ENCODE results near the gene GFER. TPM values are rescaled to one million over a fixed set of nuclear protein-coding genes. Genes with fewer than 3 reads are reported as not detected.

GFER gene
- total and polyA plus RNA-seq, 9 of the 15 experiments (the other 6 are each of a cell fraction or from before 2014, with no cell fraction given), result 4.3 to 53.7 (median 19.8) TPM

DNA sequence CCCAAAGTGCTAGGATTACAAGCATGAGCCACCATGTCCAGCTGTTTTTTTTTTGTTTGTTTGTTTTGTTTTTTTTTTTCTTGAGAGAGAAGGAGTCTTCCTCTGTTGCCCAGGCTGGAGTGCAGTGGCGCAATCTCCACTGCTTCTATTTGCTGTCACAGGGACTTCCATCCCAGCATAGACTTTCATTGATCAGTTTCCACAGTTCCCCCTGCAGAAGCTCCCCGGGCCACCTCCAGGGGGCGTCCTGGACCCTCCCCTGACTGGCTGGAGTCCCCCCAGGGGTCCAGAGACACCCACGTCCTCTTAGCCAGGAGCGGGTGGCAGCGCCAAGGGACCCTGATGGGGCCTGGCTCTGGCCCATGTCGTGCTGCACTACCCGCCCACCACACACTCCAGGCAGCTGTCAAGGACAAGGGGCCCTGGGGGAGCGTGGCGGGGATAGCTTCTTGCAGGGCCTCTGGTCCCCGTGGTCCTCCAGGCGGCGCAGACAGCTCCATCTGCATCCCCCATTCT, 32.5 kb downstream of the GFER start (continued):
- TF ChIP-seq, protein P1, sequence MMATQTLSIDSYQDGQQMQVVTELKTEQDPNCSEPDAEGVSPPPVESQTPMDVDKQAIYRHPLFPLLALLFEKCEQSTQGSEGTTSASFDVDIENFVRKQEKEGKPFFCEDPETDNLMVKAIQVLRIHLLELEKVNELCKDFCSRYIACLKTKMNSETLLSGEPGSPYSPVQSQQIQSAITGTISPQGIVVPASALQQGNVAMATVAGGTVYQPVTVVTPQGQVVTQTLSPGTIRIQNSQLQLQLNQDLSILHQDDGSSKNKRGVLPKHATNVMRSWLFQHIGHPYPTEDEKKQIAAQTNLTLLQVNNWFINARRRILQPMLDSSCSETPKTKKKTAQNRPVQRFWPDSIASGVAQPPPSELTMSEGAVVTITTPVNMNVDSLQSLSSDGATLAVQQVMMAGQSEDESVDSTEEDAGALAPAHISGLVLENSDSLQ (IDR thresholded peaks at IDR 0.05), result no peak
- TF ChIP-seq, protein P2, sequence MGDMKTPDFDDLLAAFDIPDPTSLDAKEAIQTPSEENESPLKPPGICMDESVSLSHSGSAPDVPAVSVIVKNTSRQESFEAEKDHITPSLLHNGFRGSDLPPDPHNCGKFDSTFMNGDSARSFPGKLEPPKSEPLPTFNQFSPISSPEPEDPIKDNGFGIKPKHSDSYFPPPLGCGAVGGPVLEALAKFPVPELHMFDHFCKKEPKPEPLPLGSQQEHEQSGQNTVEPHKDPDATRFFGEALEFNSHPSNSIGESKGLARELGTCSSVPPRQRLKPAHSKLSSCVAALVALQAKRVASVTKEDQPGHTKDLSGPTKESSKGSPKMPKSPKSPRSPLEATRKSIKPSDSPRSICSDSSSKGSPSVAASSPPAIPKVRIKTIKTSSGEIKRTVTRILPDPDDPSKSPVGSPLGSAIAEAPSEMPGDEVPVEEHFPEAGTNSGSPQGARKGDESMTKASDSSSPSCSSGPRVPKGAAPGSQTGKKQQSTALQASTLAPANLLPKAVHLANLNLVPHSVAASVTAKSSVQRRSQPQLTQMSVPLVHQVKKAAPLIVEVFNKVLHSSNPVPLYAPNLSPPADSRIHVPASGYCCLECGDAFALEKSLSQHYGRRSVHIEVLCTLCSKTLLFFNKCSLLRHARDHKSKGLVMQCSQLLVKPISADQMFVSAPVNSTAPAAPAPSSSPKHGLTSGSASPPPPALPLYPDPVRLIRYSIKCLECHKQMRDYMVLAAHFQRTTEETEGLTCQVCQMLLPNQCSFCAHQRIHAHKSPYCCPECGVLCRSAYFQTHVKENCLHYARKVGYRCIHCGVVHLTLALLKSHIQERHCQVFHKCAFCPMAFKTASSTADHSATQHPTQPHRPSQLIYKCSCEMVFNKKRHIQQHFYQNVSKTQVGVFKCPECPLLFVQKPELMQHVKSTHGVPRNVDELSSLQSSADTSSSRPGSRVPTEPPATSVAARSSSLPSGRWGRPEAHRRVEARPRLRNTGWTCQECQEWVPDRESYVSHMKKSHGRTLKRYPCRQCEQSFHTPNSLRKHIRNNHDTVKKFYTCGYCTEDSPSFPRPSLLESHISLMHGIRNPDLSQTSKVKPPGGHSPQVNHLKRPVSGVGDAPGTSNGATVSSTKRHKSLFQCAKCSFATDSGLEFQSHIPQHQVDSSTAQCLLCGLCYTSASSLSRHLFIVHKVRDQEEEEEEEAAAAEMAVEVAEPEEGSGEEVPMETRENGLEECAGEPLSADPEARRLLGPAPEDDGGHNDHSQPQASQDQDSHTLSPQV (IDR thresholded peaks at IDR 0.05), result no peak
- peak; percentile 88; the same call in 1 of the 2 replicates for TF ChIP-seq ZBTB7A (IDR thresholded peaks at IDR 0.05; ENCODE audit: borderline replicate concordance, control insufficient read depth, low read depth, low read length)
- TF ChIP-seq, protein P3, sequence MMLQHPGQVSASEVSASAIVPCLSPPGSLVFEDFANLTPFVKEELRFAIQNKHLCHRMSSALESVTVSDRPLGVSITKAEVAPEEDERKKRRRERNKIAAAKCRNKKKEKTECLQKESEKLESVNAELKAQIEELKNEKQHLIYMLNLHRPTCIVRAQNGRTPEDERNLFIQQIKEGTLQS (IDR thresholded peaks at IDR 0.05), result no peak
- TF ChIP-seq, protein P3 (CRISPR knock-in tag; conservative IDR thresholded peaks at IDR 0.05), result no peak
- no peak for TF ChIP-seq EZH2 (IDR thresholded peaks at IDR 0.05; ENCODE audit: borderline replicate concordance, low read depth, low read length)
- TF ChIP-seq, protein P4, sequence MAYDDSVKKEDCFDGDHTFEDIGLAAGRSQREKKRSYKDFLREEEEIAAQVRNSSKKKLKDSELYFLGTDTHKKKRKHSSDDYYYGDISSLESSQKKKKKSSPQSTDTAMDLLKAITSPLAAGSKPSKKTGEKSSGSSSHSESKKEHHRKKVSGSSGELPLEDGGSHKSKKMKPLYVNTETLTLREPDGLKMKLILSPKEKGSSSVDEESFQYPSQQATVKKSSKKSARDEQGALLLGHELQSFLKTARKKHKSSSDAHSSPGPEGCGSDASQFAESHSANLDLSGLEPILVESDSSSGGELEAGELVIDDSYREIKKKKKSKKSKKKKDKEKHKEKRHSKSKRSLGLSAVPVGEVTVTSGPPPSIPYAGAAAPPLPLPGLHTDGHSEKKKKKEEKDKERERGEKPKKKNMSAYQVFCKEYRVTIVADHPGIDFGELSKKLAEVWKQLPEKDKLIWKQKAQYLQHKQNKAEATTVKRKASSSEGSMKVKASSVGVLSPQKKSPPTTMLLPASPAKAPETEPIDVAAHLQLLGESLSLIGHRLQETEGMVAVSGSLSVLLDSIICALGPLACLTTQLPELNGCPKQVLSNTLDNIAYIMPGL (CRISPR knock-in tag; IDR thresholded peaks at IDR 0.05), result no peak
- TF ChIP-seq TCF7 (IDR thresholded peaks at IDR 0.05; ENCODE audit: borderline replicate concordance), result no peak
- TF ChIP-seq, protein P5, sequence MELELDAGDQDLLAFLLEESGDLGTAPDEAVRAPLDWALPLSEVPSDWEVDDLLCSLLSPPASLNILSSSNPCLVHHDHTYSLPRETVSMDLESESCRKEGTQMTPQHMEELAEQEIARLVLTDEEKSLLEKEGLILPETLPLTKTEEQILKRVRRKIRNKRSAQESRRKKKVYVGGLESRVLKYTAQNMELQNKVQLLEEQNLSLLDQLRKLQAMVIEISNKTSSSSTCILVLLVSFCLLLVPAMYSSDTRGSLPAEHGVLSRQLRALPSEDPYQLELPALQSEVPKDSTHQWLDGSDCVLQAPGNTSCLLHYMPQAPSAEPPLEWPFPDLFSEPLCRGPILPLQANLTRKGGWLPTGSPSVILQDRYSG (tag; conservative IDR thresholded peaks at IDR 0.05; ENCODE audit: low read depth), result no peak
- no peak for TF ChIP-seq GATAD2B (IDR thresholded peaks at IDR 0.05; ENCODE audit: borderline replicate concordance)
- no peak for TF ChIP-seq ZNF263 (CRISPR knock-in tag; IDR thresholded peaks at IDR 0.05; ENCODE audit: borderline replicate concordance)
- TF ChIP-seq, protein P6, sequence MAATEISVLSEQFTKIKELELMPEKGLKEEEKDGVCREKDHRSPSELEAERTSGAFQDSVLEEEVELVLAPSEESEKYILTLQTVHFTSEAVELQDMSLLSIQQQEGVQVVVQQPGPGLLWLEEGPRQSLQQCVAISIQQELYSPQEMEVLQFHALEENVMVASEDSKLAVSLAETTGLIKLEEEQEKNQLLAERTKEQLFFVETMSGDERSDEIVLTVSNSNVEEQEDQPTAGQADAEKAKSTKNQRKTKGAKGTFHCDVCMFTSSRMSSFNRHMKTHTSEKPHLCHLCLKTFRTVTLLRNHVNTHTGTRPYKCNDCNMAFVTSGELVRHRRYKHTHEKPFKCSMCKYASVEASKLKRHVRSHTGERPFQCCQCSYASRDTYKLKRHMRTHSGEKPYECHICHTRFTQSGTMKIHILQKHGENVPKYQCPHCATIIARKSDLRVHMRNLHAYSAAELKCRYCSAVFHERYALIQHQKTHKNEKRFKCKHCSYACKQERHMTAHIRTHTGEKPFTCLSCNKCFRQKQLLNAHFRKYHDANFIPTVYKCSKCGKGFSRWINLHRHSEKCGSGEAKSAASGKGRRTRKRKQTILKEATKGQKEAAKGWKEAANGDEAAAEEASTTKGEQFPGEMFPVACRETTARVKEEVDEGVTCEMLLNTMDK (IDR thresholded peaks at IDR 0.05; ENCODE audit: borderline replicate concordance, insufficient read depth, low read depth, low read length, poor library complexity, severe bottlenecking), result peak; percentile 88
- no peak for TF ChIP-seq ZNF76 (CRISPR knock-in tag; IDR thresholded peaks at IDR 0.05; ENCODE audit: borderline replicate concordance)
